Fibroblast of pulmonary artery (primary cell): ENCODE data around the gene TCEA2.

Experiments used
- DNase-seq: peaks from one replicate; pipeline ENCODE4 v3.0.0-alpha.2; 2010; ENCODE audit warnings: low read depth
- H3K4me3 ChIP-seq: replicated peaks from 2 replicates; pipeline ENCODE4 v1.5.1; 2011; ENCODE audit warnings: low read depth, mild to moderate bottlenecking, control low read depth, low read length, moderate library complexity
- CTCF ChIP-seq: IDR thresholded peaks from 2 replicates; pipeline ENCODE4 v1.5.1; 2011; ENCODE audit warnings: mild to moderate bottlenecking, control low read depth, low read length, inconsistent platforms; ENCODE audit errors: missing control alignments

TCEA2 gene

GRCh38 chr20:64055893-64056638 is 6.9 kb upstream of the TCEA2 start:
- TF ChIP-seq CTCF: no peak
- DNase-seq: peak; percentile 77
- no peak overlapping the region for H3K4me3 ChIP-seq

GRCh38 chr20:64056639-64056888 is 6.4 kb upstream of the TCEA2 start:
- no peak overlapping the region for H3K4me3 ChIP-seq
- no peak for DNase-seq
- no peak for TF ChIP-seq CTCF

- no peak for DNase-seq
- no peak overlapping the region for H3K4me3 ChIP-seq
- no peak for TF ChIP-seq CTCF
Observed at GRCh38 chr20:64056889-64057627, 5.9 kb upstream of the TCEA2 start.

GRCh38 chr20:64057628-64058498 is 5.1 kb upstream of the TCEA2 start:
- peak; percentile 70 for DNase-seq
- peak; percentile 84 for TF ChIP-seq CTCF
- H3K4me3 ChIP-seq: no peak overlapping the region

- TF ChIP-seq CTCF: no peak
- no peak overlapping the region for H3K4me3 ChIP-seq
- no peak for DNase-seq
Observed at GRCh38 chr20:64058536-64058935, 4.5 kb upstream of the TCEA2 start.

GRCh38 chr20:64062276-64062595 is 762 bp upstream of the TCEA2 start:
- H3K4me3 ChIP-seq: peak overlapping the region; percentile 87
- TF ChIP-seq CTCF: no peak
- no peak for DNase-seq
